Endothelial cell of umbilical vein (primary cell): ENCODE measurements around the gene FREM1. TPM values are rescaled to one million over a fixed set of nuclear protein-coding genes. Genes with fewer than 3 reads are reported as not detected.

Experiments
- BruUV-seq: library from RNA; stranded (reverse); fragments of 400-500 nt; replicated peaks from 2 replicates; lab custom pipeline; 2021; lab: Mats Ljungman, UMichigan
- CTCF ChIA-PET: fragments of 300-600, 350-600 bp; sonication (Branson Sonifier 250); formaldehyde crosslinking; loops from one replicate; lab custom pipeline; 2021; ENCODE audit warnings: antibody characterized with exemption, inconsistent platforms; lab: Charles Lee
- POLR2A ChIA-PET: fragments of 300-600, 350-600 bp; sonication (Branson Sonifier 250); formaldehyde crosslinking; loops from one replicate; lab custom pipeline; 2021; ENCODE audit warnings: antibody characterized with exemption, inconsistent platforms; lab: Charles Lee
- DNase-seq: peaks from one replicate; pipeline ENCODE4 v3.0.0-alpha.2; 2011; ENCODE audit warnings: low read depth, low spot score
- FAIRE-seq: peaks from 2 replicates; lab custom pipeline; 2011; peaks lifted over from hg19 to GRCh38; lab: Jason Lieb, UNC
- H2AFZ ChIP-seq: 2 replicates; pipeline ENCODE4 v1.6.0; 2012; ENCODE audit warnings: low read depth, low read length, control low read depth, inconsistent platforms
- H3K27ac ChIP-seq: 2 replicates; pipeline ENCODE4 v1.5.1; 2011; ENCODE audit warnings: low read depth, mild to moderate bottlenecking, control low read depth, low read length, moderate library complexity; ENCODE audit not compliant: insufficient read depth
- H3K27me3 ChIP-seq, 2 experiments: 2 replicates each; pipeline versions ENCODE4 v1.6.0 to v1.6.1; 2011; ENCODE audit warnings: low read length in 2 of 2, mixed read lengths in 1 of 2; ENCODE audit not compliant: control insufficient read depth in 2 of 2, insufficient read depth in 2 of 2
- H3K36me3 ChIP-seq, 2 experiments: 2 replicates in 1 of 2; 3 replicates in 1 of 2; pipeline ENCODE4 v1.5.1; 2011; ENCODE audit warnings: low read length in 2 of 2, mild to moderate bottlenecking in 1 of 2, moderate library complexity in 1 of 2; ENCODE audit not compliant: control insufficient read depth in 2 of 2, insufficient read depth in 2 of 2; ENCODE audit errors: extremely low read depth in 1 of 2
- H3K4me1 ChIP-seq: 3 replicates; pipeline ENCODE4 v1.5.1; 2011; ENCODE audit warnings: mild to moderate bottlenecking, low read length; ENCODE audit not compliant: control insufficient read depth, insufficient read depth; ENCODE audit errors: extremely low read depth
- H3K4me2 ChIP-seq: 2 replicates; pipeline ENCODE4 v1.6.1; 2011; ENCODE audit warnings: low read length, control low read depth, mixed read lengths; ENCODE audit not compliant: insufficient read depth
- H3K4me3 ChIP-seq, 3 experiments: fragments of 200-600 bp in 1 of 3; sonication (generic), shearing (Covaris generic) in 1 of 3; replicated peaks in 1 of 3; 2 replicates each; pipeline ENCODE4 v1.5.1; 2011 to 2016; ENCODE audit warnings: control low read depth in 3 of 3, low read length in 3 of 3, mild to moderate bottlenecking in 2 of 3, inconsistent platforms in 1 of 3, low read depth in 1 of 3, moderate library complexity in 1 of 3; ENCODE audit not compliant: insufficient read depth in 1 of 3
- H3K79me2 ChIP-seq: 2 replicates; pipeline ENCODE4 v1.6.0; 2012; ENCODE audit warnings: low read length, inconsistent platforms; ENCODE audit not compliant: control insufficient read depth, insufficient read depth
- H3K9ac ChIP-seq: replicated peaks from 2 replicates; pipeline ENCODE3; 2011; ENCODE audit warnings: low read length, control low read depth; ENCODE audit not compliant: insufficient read depth; ENCODE audit errors: extremely low read depth
- H3K9me1 ChIP-seq: replicated peaks from 3 replicates; pipeline ENCODE4 v1.6.0; 2011; ENCODE audit warnings: mild to moderate bottlenecking, low read length; ENCODE audit not compliant: control insufficient read depth, insufficient read depth; ENCODE audit errors: extremely low read depth
- H3K9me3 ChIP-seq: replicated peaks from 2 replicates; pipeline ENCODE4 v1.5.1; 2012; ENCODE audit warnings: low read length, inconsistent platforms; ENCODE audit not compliant: control insufficient read depth, insufficient read depth
- H4K20me1 ChIP-seq: replicated peaks from 2 replicates; pipeline ENCODE3; 2011; ENCODE audit warnings: mild to moderate bottlenecking, low read length; ENCODE audit not compliant: control insufficient read depth, insufficient read depth; ENCODE audit errors: extremely low read depth
- EZH2 ChIP-seq: IDR thresholded peaks from 2 replicates; pipeline ENCODE4 v1.6.1; 2012; ENCODE audit warnings: borderline replicate concordance, low read depth, mild to moderate bottlenecking, moderate library complexity, low read length, inconsistent platforms; ENCODE audit not compliant: severe bottlenecking
- FOS ChIP-seq: IDR thresholded peaks from 2 replicates; pipeline ENCODE4 v1.6.1; 2011; ENCODE audit warnings: mild to moderate bottlenecking, low read length, moderate library complexity, borderline replicate concordance; ENCODE audit not compliant: insufficient read depth
- GATA2 ChIP-seq: IDR thresholded peaks from 2 replicates; pipeline ENCODE4 v1.7.0; 2011; ENCODE audit warnings: low read depth, mild to moderate bottlenecking, moderate library complexity, mixed read lengths, low read length; ENCODE audit not compliant: insufficient read length, insufficient read depth
- JUN ChIP-seq: IDR thresholded peaks from 2 replicates; pipeline ENCODE4 v1.6.1; 2011; ENCODE audit warnings: borderline replicate concordance, low read depth; ENCODE audit not compliant: insufficient read length, insufficient read depth
- MYC ChIP-seq: IDR thresholded peaks from one replicate; pipeline ENCODE4 v1.6.1; 2011; ENCODE audit warnings: mild to moderate bottlenecking, low read depth, low read length
- POLR2A ChIP-seq: IDR thresholded peaks from 2 replicates; pipeline ENCODE4 v1.6.1; 2012; ENCODE audit warnings: low read depth, mild to moderate bottlenecking, control low read depth, low read length
- POLR2AphosphoS5 ChIP-seq: IDR thresholded peaks from 2 replicates; pipeline ENCODE4 v1.6.1; 2012; ENCODE audit warnings: low read depth, mild to moderate bottlenecking, control low read depth, low read length, moderate library complexity; ENCODE audit not compliant: insufficient read depth
- dilution Hi-C: fragments of 300-500 bp; cut with MboI; formaldehyde crosslinking; loops from one replicate; pipeline ENCODE4 v1.15.0; 2019; ENCODE audit warnings: low sequenced_read_pairs; ENCODE audit not compliant: extremely low pct_ligation_motif_present
- intact Hi-C: fragments of 100-400 bp; cut with micrococcal nuclease; formaldehyde crosslinking; loops from one replicate; pipeline ENCODE4 v1.10.0; 2022
- polyA plus RNA-seq, 4 experiments: library from polyadenylated mRNA; depleted of rRNA in 3 of 4; stranded (reverse) in 3 of 4; unstranded in 1 of 4; fragments of >200 nt; gene quantifications; 2 replicates each; pipeline versions ENCODE4 v1.2.1 to v1.2.3, GENCODE V29; 2011 to 2012; ENCODE audit warnings: missing spikeins in 1 of 4
- total RNA-seq: library from RNA; stranded (reverse); gene quantifications from 2 replicates; pipeline ENCODE4 v1.2.3, GENCODE V29; 2021
- TF ChIP-seq, protein P1 (sequence below): IDR thresholded peaks from 2 replicates; pipeline ENCODE4 v1.6.1; 2011; ENCODE audit not compliant: insufficient read depth, insufficient read length
- TF ChIP-seq, protein P2 (sequence below), 2 donors: IDR thresholded peaks; 1 replicate in 1 of 2; 2 replicates in 1 of 2; pipeline ENCODE4 v1.5.1; 2011; ENCODE audit warnings: low read length in 2 of 2, mild to moderate bottlenecking in 2 of 2, moderate library complexity in 2 of 2, control low read depth in 1 of 2, inconsistent platforms in 1 of 2, low read depth in 1 of 2; ENCODE audit not compliant: insufficient read depth in 1 of 2; ENCODE audit errors: extremely low read depth in 1 of 2

Gene FREM1
- total and polyA plus RNA-seq, 2 donors (not counting 3 experiments of a cell fraction or from before 2014, with no cell fraction given), result 0.10 to 0.29 TPM

GRCh38 chr9:14790628-14791027 is 119.6 kb downstream of the FREM1 start:
- intact Hi-C loops (no loop called here), dilution Hi-C loops (no loop called here)
- Histone ChIP-seq H3K4me2 (no peak overlapping the region), H3K9ac (no peak overlapping the region), H3K4me3 (no peak overlapping the region), H3K27me3 (peaks cover 11 to 17% of the 10 kb centered on the region in 2 experiments), H3K9me3 (no peaks in the 10 kb centered on the region), H3K36me3 (no peaks in the 10 kb centered on the region), H4K20me1 (no peaks in the 10 kb centered on the region), H3K9me1 (no peaks in the 10 kb centered on the region), H3K4me1 (no peaks in the 10 kb centered on the region), H3K79me2 (no peaks in the 10 kb centered on the region), H3K27ac (no peak overlapping the region), H2AFZ (no peak overlapping the region)
- ChIA-PET CTCF (interaction anchor here (1.5 kb wide), 1 partner anchor 22 kb away, joined by 4 read pairs; no protein-coding TSS in a partner anchor), POLR2A (no interaction called here)
- BruUV-seq, result no TSS peak
- TF ChIP-seq EZH2 (no peak), FOS (no peak), JUN (no peak), POLR2AphosphoS5 (no peak), GATA2 (no peak), POLR2A (no peak), MYC (no peak)
- TF ChIP-seq, protein P1, sequence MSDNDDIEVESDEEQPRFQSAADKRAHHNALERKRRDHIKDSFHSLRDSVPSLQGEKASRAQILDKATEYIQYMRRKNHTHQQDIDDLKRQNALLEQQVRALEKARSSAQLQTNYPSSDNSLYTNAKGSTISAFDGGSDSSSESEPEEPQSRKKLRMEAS, result no peak
- TF ChIP-seq, protein P2, sequence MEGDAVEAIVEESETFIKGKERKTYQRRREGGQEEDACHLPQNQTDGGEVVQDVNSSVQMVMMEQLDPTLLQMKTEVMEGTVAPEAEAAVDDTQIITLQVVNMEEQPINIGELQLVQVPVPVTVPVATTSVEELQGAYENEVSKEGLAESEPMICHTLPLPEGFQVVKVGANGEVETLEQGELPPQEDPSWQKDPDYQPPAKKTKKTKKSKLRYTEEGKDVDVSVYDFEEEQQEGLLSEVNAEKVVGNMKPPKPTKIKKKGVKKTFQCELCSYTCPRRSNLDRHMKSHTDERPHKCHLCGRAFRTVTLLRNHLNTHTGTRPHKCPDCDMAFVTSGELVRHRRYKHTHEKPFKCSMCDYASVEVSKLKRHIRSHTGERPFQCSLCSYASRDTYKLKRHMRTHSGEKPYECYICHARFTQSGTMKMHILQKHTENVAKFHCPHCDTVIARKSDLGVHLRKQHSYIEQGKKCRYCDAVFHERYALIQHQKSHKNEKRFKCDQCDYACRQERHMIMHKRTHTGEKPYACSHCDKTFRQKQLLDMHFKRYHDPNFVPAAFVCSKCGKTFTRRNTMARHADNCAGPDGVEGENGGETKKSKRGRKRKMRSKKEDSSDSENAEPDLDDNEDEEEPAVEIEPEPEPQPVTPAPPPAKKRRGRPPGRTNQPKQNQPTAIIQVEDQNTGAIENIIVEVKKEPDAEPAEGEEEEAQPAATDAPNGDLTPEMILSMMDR (IDR thresholded peaks at IDR 0.05; ENCODE audit: extremely low read depth in 1 of 2, insufficient read depth in 1 of 2, low read depth in 1 of 2, low read length in 2 of 2), result no peak
- FAIRE-seq (no peak), DNase-seq (no peak)
